Lower leg skin (tissue), 3 donors: ENCODE results near the gene TAT.

Experiments
- POLR2A ChIP-seq, 2 donors: fragments of 450-650 bp; IDR thresholded peaks; one replicate each; pipeline ENCODE4 v1.6.1; 2016 to 2017; ENCODE audit warnings: antibody characterized with exemption in 2 of 2, mild to moderate bottlenecking in 1 of 2, moderate library complexity in 1 of 2
- TF ChIP-seq, protein P1 (sequence below), 3 donors: fragments of 450-650 bp; IDR thresholded peaks; one replicate each; pipeline ENCODE4 v1.5.1; 2016; ENCODE audit warnings: antibody characterized with exemption in 3 of 3, mild to moderate bottlenecking in 3 of 3, moderate library complexity in 2 of 3

DNA sequence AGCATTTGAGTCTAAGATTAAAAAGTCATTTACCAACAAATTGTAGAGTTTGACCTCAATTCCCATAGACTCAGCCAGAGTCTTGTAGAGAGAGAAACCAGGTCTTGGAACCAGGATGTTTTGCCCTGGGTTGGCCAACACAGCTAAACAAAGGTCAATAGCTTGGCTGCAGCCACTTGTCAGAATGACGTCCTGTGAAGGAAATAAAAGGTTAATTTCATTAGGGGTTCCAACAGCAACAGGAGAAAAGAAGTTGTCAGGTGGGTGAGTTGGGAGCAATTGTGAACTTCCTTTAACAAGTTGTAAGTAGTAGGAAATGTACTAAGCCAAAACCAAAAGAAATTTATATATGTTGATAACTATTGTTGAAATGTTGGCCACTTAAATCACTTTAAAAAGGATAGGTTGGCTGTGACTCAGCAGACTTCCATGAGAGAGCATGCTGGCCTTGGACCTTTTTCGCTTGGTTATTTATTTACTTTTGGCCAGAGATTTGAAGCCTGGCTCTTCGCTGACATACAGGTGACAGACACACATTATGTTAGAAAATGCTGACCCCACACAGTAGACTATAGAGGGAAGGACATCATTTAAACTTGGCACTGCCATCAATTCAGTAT lies 4.3 kb downstream of the TAT start:
- no peak for TF ChIP-seq POLR2A (IDR thresholded peaks at IDR 0.05)
- TF ChIP-seq, protein P1, sequence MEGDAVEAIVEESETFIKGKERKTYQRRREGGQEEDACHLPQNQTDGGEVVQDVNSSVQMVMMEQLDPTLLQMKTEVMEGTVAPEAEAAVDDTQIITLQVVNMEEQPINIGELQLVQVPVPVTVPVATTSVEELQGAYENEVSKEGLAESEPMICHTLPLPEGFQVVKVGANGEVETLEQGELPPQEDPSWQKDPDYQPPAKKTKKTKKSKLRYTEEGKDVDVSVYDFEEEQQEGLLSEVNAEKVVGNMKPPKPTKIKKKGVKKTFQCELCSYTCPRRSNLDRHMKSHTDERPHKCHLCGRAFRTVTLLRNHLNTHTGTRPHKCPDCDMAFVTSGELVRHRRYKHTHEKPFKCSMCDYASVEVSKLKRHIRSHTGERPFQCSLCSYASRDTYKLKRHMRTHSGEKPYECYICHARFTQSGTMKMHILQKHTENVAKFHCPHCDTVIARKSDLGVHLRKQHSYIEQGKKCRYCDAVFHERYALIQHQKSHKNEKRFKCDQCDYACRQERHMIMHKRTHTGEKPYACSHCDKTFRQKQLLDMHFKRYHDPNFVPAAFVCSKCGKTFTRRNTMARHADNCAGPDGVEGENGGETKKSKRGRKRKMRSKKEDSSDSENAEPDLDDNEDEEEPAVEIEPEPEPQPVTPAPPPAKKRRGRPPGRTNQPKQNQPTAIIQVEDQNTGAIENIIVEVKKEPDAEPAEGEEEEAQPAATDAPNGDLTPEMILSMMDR (IDR thresholded peaks at IDR 0.05), result no peak
